Mammary epithelial cell (primary cell): ENCODE measurements around the gene MTCL1.

Experiments used
- CTCF ChIP-seq, 2 donors: IDR thresholded peaks in 1 of 2; conservative IDR thresholded peaks in 1 of 2; 2 replicates each; pipeline ENCODE4 v1.5.1; 2011 to 2012; ENCODE audit warnings: inconsistent platforms in 2 of 2, low read length in 2 of 2, mild to moderate bottlenecking in 2 of 2, control low read depth in 1 of 2, low read depth in 1 of 2; ENCODE audit not compliant: insufficient read depth in 1 of 2; ENCODE audit errors: extremely low read depth in 1 of 2
- EZH2 ChIP-seq: IDR thresholded peaks from 2 replicates; pipeline ENCODE4 v1.6.1; 2012; ENCODE audit warnings: low read length, inconsistent platforms, borderline replicate concordance

- no peak for TF ChIP-seq CTCF (conservative IDR thresholded peaks at IDR 0.05 in 1 of 2, IDR thresholded peaks at IDR 0.05 in 1 of 2; ENCODE audit: extremely low read depth in 1 of 2, insufficient read depth in 1 of 2, low read depth in 1 of 2, low read length in 2 of 2)
- TF ChIP-seq EZH2: no peak
Measured at GRCh38 chr18:8825729-8826375, 120.5 kb downstream of the MTCL1 start.
